Measurements from ENCODE around the gene TRIM47. TPM values are rescaled to one million over a fixed set of nuclear protein-coding genes. Genes with fewer than 3 reads are reported as not detected.

The TRIM47 gene
- total RNA-seq, 4 donors from 2014 or later = 33.2 to 62.5 (median 41.5) TPM

- no peak for DNase-seq (ENCODE audit: low spot score in 2 of 2)
- TF ChIP-seq POLR2A (IDR thresholded peaks at IDR 0.05) (no peak), CTCF (IDR thresholded peaks at IDR 0.05) (no peak)
- 88 to 92% methylated on average over 12 of the region's 12 CpGs for WGBS, 2 donors
- intact Hi-C loops (cut with DNase I; ENCODE audit: low total_unique reads) = no loop called here
- H3K4me3 ChIP-seq (ENCODE audit: low read depth, poor library complexity, severe bottlenecking) = no peak overlapping the region
These were observed 52.5 kb downstream of the TRIM47 start for GRCh38 chr17:75825748-75826370.

GRCh38 chr17:75825149-75825552, 53.2 kb downstream of the TRIM47 start:
- 80% methylated on average over 13 of the region's 13 CpGs for WGBS, 2 donors
- DNase-seq (ENCODE audit: low spot score in 2 of 2) = no peak
- TF ChIP-seq CTCF (IDR thresholded peaks at IDR 0.05) (no peak), POLR2A (IDR thresholded peaks at IDR 0.05) (no peak)
- intact Hi-C loops (cut with DNase I; ENCODE audit: low total_unique reads) = no loop called here
- H3K4me3 ChIP-seq (ENCODE audit: low read depth, poor library complexity, severe bottlenecking) = no peak overlapping the region

GRCh38 chr17:75824666-75825065, 53.7 kb downstream of the TRIM47 start:
- TF ChIP-seq CTCF (IDR thresholded peaks at IDR 0.05) (no peak), POLR2A (IDR thresholded peaks at IDR 0.05) (no peak)
- intact Hi-C loops (cut with DNase I; ENCODE audit: low total_unique reads) = no loop called here
- 49 to 51% methylated on average over 2 of the region's 2 CpGs for WGBS, 2 donors
- H3K4me3 ChIP-seq (ENCODE audit: low read depth, poor library complexity, severe bottlenecking) = no peak overlapping the region
- no peak for DNase-seq (ENCODE audit: low spot score in 2 of 2)

Other genes starting within 250 kb of the TRIM47 start
- gene SMIM5, start 245.1 kb downstream of the TRIM47 start, total RNA-seq = 10 to 100 TPM in 1 of 4 donors, 1 to 10 TPM in 3; 7.1 to 11.9 (median 9.5) TPM
- gene RECQL5, start 211.4 kb downstream of the TRIM47 start, total RNA-seq = 10 to 100 TPM; 50.8 to 76.3 (median 60.5) TPM
- gene SAP30BP, start 211.2 kb downstream of the TRIM47 start, total RNA-seq = 10 to 100 TPM; 54.0 to 85.1 (median 74.1) TPM
- gene ITGB4, start 157.1 kb downstream of the TRIM47 start, total RNA-seq = 100 to 1,000 TPM; 371 to 689 (median 435) TPM
- gene GALK1, start 113.4 kb downstream of the TRIM47 start, total RNA-seq = 10 to 100 TPM; 20.6 to 31.0 (median 28.9) TPM
- 10 to 100 TPM; 26.5 to 42.5 (median 31.9) TPM for gene UNK, start 93.8 kb downstream of the TRIM47 start, total RNA-seq
- 1 to 10 TPM; 5.0 to 9.1 (median 7.6) TPM for gene UNC13D, start 34.2 kb downstream of the TRIM47 start, total RNA-seq
- 100 to 1,000 TPM in 2 of 4 donors, 10 to 100 TPM in 2; 74.2 to 149 (median 93.8) TPM for gene WBP2, start 23.2 kb downstream of the TRIM47 start, total RNA-seq
- gene TRIM65, start 18.4 kb upstream of the TRIM47 start, total RNA-seq = 10 to 100 TPM; 23.1 to 36.3 (median 32.2) TPM
- gene MRPL38, start 26.3 kb upstream of the TRIM47 start, total RNA-seq = 10 to 100 TPM; 36.5 to 64.7 (median 49.0) TPM
- gene FBF1, start 62.5 kb upstream of the TRIM47 start, total RNA-seq = 10 to 100 TPM; 20.4 to 23.8 (median 22.4) TPM
- 100 to 1,000 TPM in 1 of 4 donors, 10 to 100 TPM in 3; 71.2 to 102 (median 81.3) TPM for gene ACOX1, start 100.6 kb upstream of the TRIM47 start, total RNA-seq
- gene TEN1, start 100.7 kb upstream of the TRIM47 start, total RNA-seq = 10 to 100 TPM; 43.7 to 57.9 (median 49.7) TPM
- gene CDK3, start 122.3 kb upstream of the TRIM47 start, total RNA-seq = 1 to 10 TPM; 2.7 to 8.4 (median 4.5) TPM
- 100 to 1,000 TPM; 285 to 514 (median 315) TPM for gene EVPL, start 148.7 kb upstream of the TRIM47 start, total RNA-seq
- 10 to 100 TPM; 67.2 to 76.5 (median 72.3) TPM for gene SRP68, start 193.9 kb upstream of the TRIM47 start, total RNA-seq
- gene GALR2, start 196.2 kb upstream of the TRIM47 start, total RNA-seq = under 1 TPM in 2 of 4 donors, not detected in 2; 0.17 to 0.97 TPM
- not detected for gene ZACN, start 200.6 kb upstream of the TRIM47 start, total RNA-seq
- 10 to 100 TPM; 52.5 to 78.4 (median 72.3) TPM for gene EXOC7, start 225.2 kb upstream of the TRIM47 start, total RNA-seq

Measured in lower leg skin (tissue), 4 donors.